Peyer's patch (tissue), 4 donors: ENCODE data around the gene SIX5.

ENCODE experiments used
- CTCF ChIP-seq, 6 experiments: fragments of 450-650 bp in 4 of 6; fragments of 200-600 bp in 2 of 6; sonication (generic) in 1 of 6; IDR thresholded peaks; one replicate each; pipeline ENCODE4 v1.5.1; 2017 to 2019; ENCODE audit warnings: antibody characterized with exemption in 6 of 6, mild to moderate bottlenecking in 3 of 6, moderate library complexity in 1 of 6
- POLR2A ChIP-seq, 2 donors: fragments of 450-650 bp; IDR thresholded peaks; one replicate each; pipeline ENCODE4 v1.5.1; 2017; ENCODE audit warnings: antibody characterized with exemption in 2 of 2, mild to moderate bottlenecking in 2 of 2, moderate library complexity in 2 of 2

GRCh38 chr19:45814851-45815480 lies 45.9 kb upstream of the SIX5 start, which contains the start of gene RSPH6A:
- TF ChIP-seq CTCF (IDR thresholded peaks at IDR 0.05) (no peak), POLR2A (IDR thresholded peaks at IDR 0.05) (no peak)
